ENCODE results near the gene GET3. TPM values are rescaled to one million over a fixed set of nuclear protein-coding genes. Genes with fewer than 3 reads are reported as not detected.

Gene GET3
- total RNA-seq, 1 experiment from 2014 or later = 110 TPM

GRCh38 chr19:12705169-12705568 lies 32.1 kb upstream of the GET3 start:
- no peak for TF ChIP-seq ZNF416 (CRISPR knock-in tag; IDR thresholded peaks at IDR 0.05)
- TF ChIP-seq ATF3 (CRISPR knock-in tag; conservative IDR thresholded peaks at IDR 0.05) = no peak
- TF ChIP-seq ESRRA (CRISPR knock-in tag; IDR thresholded peaks at IDR 0.05; ENCODE audit: borderline replicate concordance) = no peak
- no peak for TF ChIP-seq FOXK1 (CRISPR knock-in tag; IDR thresholded peaks at IDR 0.05)
- TF ChIP-seq GABPB1 (CRISPR knock-in tag; IDR thresholded peaks at IDR 0.05) = no peak
- TF ChIP-seq AFF4 (CRISPR knock-in tag; IDR thresholded peaks at IDR 0.05; ENCODE audit: borderline replicate concordance) = no peak
- no peak for TF ChIP-seq TCF7 (CRISPR knock-in tag; IDR thresholded peaks at IDR 0.05; ENCODE audit: low read depth)
- no peak for TF ChIP-seq OVOL2 (CRISPR knock-in tag; IDR thresholded peaks at IDR 0.05; ENCODE audit: borderline replicate concordance)
- TF ChIP-seq RORB (CRISPR knock-in tag; IDR thresholded peaks at IDR 0.05) = no peak
- no peak for TF ChIP-seq HMGA2 (CRISPR knock-in tag; IDR thresholded peaks at IDR 0.05)
- TF ChIP-seq ZSCAN18 (CRISPR knock-in tag; IDR thresholded peaks at IDR 0.05) = no peak
- no peak for TF ChIP-seq ERG (CRISPR knock-in tag; IDR thresholded peaks at IDR 0.05)
- TF ChIP-seq FOXP4 (CRISPR knock-in tag; IDR thresholded peaks at IDR 0.05) = no peak
- no peak for DNase-seq (ENCODE audit: low spot score)
- no peaks in the 10 kb centered on the region for H3K9me3 Mint-ChIP-seq
- no peak for ATAC-seq
- no peak overlapping the region for H3K4me3 Mint-ChIP-seq
- H3K36me3 Mint-ChIP-seq = peaks cover 70% of the 10 kb centered on the region
- ChIA-PET CTCF (interaction anchor here (2.4 kb wide), 1 partner anchor 55 kb away, joined by 11 read pairs; no protein-coding TSS in a partner anchor), POLR2A (no interaction called here)
- peaks cover 4% of the 10 kb centered on the region for H3K4me1 Mint-ChIP-seq
- H3K27me3 Mint-ChIP-seq (ENCODE audit: low read depth) = no peaks in the 10 kb centered on the region; the same call in 1 of the 2 replicates
- H3K27ac Mint-ChIP-seq = no peak overlapping the region

GRCh38 chr19:12705654-12706331 lies 31.5 kb upstream of the GET3 start:
- no peak for DNase-seq (ENCODE audit: low spot score)
- peaks cover 4% of the 10 kb centered on the region for H3K4me1 Mint-ChIP-seq
- H3K9me3 Mint-ChIP-seq = no peaks in the 10 kb centered on the region
- no peak overlapping the region for H3K4me3 Mint-ChIP-seq
- H3K36me3 Mint-ChIP-seq = peaks cover 74% of the 10 kb centered on the region
- ATAC-seq = no peak
- ChIA-PET CTCF (no interaction called here), POLR2A (no interaction called here)
- no peaks in the 10 kb centered on the region; the same call in 1 of the 2 replicates for H3K27me3 Mint-ChIP-seq (ENCODE audit: low read depth)
- no peak overlapping the region for H3K27ac Mint-ChIP-seq
- TF ChIP-seq ZBTB43 (CRISPR knock-in tag; IDR thresholded peaks at IDR 0.05) (no peak), ATF2 (CRISPR knock-in tag; IDR thresholded peaks at IDR 0.05; ENCODE audit: borderline replicate concordance, low read depth) (no peak), ELF4 (CRISPR knock-in tag; IDR thresholded peaks at IDR 0.05; ENCODE audit: low read depth) (no peak), NFYB (CRISPR knock-in tag; conservative IDR thresholded peaks at IDR 0.05; ENCODE audit: low read depth) (no peak), TEAD1 (CRISPR knock-in tag; IDR thresholded peaks at IDR 0.05) (no peak), IRF2 (CRISPR knock-in tag; IDR thresholded peaks at IDR 0.05; ENCODE audit: borderline replicate concordance, low read depth) (no peak), PREB (CRISPR knock-in tag; IDR thresholded peaks at IDR 0.05; ENCODE audit: borderline replicate concordance) (no peak)
